Measurements from ENCODE around the gene AHCY.
"Not testable (repeated sequence)": the region's sequence is repeated elsewhere in the genome, so short reads cannot be mapped to it uniquely, and the experiment has no call there.

AHCY gene

DNA sequence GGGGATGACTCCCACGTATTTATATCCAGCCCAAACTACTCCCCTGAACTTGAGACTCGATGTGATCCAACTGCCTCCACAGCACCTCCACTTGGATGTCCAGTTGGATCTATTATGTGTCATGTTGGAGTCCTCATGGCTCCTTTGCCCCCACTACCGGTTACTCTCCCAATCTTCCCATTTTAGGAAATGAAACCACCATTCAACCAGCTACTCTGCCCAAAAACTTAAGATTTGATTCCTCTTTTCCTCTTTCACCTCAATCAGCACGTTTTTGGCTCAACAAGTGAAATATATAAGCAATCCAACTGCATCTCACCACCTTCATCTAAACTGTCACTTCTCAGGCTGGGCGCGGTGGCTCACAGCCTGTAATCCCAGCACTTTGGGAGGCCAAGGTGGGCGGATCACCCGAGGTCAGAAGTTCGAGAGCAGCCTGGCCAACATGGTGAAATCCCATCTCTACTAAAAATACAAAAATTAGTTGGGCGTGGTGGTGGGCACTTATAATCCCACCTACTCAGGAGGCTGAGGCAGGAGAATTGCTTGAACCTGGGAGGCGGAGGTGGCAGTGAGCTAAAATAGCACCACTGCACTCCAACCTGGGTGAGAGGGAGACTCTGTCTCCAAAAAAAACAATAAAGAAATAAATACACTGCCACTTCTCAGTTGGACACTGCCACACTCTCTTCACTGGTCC is 3.4 kb downstream of the AHCY start:
- DNase-seq (ENCODE audit: low read depth in 2 of 2, low spot score in 1 of 2), result no peak

DNA sequence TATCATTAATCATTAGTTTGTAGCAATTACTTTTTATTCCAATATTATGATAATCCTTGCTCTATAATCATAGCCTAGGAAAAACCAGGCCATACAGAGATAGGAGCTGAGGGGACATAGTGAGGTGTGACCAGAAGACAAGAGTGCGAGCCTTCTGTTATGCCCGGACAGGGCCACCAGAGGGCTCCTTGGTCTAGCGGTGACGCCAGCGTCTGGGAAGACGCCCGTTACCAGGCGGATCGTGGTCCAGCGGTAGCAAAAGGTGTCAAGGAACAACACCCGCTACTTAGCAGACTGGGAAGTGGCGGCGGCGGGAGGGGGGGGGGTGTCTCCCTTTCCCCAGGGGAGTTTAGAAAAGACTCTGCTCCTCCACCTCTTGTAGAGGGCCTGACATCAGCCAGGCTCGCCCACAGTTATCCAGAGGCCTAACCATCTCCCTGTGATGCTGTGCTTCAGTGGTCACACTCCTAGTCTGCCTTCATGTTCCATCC is 4.8 kb downstream of the AHCY start:
- not testable (repeated sequence) for DNase-seq (ENCODE audit: low read depth in 2 of 2, low spot score in 1 of 2)

DNA sequence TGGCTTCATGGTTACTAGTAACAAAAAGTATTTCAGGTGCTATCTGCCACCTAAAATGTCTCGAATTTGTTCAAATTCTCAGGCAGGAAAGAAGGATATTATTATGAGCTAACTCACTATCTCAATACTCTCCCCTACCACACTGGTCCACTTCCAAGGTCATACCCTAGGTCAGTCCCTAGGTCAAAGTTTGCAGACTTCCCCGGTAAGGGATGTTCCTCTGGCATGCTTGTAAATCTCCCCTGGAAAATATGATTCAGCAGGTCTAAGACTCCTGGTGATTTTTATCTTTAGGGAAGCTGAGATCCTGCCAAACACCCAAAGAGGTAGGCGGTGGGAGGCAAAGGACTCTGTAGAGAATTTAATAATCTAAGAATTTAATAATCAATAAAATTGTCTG is 6.7 kb downstream of the AHCY start:
- DNase-seq (ENCODE audit: low read depth in 2 of 2, low spot score in 1 of 2), result no peak

DNA sequence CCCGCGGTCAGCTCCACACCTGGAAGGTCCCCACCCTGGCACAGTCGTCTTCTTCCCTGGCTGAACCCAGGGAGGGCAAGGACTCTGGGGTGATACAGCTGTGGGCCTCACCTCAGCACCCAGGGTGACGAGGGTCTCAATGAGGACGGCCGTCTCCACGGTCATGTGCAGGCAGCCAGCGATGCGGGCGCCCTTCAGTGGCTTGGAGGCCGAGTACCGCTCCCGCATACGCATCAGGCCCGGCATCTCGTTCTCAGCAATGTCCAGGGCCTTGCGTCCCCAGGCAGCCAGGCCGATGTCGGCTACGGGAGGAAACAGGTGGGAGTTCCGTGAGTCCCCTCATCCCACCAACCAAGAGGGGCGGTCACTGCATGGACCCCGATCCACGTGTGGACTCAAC is 7.9 kb downstream of the AHCY start:
- no peak for DNase-seq (ENCODE audit: low read depth in 2 of 2, low spot score in 1 of 2)

DNA sequence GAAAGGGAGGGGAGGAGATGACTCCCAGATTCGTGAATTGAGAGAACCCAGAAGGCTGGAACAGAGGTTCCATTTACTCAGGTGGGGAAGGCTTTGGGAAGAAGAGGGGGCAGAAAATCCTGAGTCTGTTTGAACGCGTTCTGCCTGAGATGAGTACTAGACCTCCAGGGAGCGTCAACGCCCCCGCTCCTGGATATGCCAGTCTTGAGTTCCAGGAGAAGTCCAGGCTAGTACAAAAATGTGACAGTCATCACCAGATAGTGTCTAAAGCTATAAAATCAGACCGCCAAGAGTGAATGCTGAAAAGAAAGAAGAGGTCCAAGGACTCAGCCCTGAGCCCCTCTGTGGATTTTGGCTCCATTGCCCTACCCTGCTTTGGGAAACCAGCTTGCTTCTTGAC is 8.6 kb downstream of the AHCY start:
- no peak for DNase-seq (ENCODE audit: low read depth in 2 of 2, low spot score in 1 of 2)

DNA sequence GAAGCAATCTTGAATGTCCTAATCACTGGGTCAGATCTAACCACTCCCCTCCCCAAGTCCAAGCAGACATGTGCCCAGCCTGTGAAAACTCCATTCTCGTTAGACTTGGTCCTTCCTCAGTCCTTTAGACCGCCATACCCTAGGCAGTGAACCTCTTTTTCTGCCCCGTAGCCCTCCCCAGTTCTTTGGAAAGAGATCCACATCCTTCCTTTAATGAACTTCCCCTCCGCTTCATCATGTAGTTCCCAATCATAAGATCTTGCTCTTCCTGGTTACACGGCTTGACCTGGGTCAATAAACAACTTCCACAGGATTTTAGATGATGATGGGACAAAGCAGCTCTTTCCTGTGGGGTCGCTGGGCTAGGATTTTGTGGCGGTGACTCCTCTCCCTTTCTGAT is 9.6 kb downstream of the AHCY start:
- DNase-seq (ENCODE audit: low read depth in 2 of 2, low spot score in 1 of 2), result no peak

DNA sequence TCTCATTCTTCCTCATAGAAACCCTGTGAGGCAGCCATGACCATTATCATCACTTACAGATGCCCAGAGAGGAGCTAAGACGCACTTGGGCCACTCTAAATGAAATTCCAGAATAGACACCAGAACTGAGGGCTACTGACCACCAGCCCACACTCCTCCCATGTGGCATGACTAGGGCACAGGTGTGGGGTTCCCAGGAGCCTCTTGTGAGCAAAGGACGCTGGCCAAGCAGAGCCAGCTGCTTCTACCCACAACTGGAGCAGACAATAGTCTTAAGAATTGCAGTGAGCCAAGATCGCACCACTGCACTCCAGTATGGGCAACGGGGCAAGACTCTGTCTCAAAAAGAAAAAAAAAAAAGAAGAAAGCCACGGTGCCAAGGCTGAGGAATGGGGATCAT is 10.0 kb downstream of the AHCY start:
- no peak for DNase-seq (ENCODE audit: low read depth in 2 of 2, low spot score in 1 of 2)

DNA sequence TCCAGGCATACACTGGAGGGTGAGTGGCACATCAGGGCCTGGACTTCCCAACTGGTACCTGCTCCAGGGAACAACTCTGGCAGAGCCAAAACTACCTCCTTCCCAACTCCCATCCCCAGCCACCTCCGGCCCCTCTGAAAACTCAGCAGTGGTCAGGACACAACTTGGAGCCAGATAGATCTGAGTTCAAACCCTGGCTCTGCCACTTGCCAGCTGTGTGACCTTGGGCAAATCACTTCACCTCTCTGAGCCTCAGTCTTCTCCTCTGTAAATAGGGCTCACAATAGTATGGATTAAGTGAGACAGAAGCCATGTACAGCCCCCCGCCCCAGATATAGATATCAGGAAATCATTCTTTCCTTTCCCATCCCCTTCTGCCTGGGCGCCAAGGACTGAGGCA is 10.7 kb downstream of the AHCY start:
- DNase-seq (ENCODE audit: low read depth in 2 of 2, low spot score in 1 of 2), result no peak

DNA sequence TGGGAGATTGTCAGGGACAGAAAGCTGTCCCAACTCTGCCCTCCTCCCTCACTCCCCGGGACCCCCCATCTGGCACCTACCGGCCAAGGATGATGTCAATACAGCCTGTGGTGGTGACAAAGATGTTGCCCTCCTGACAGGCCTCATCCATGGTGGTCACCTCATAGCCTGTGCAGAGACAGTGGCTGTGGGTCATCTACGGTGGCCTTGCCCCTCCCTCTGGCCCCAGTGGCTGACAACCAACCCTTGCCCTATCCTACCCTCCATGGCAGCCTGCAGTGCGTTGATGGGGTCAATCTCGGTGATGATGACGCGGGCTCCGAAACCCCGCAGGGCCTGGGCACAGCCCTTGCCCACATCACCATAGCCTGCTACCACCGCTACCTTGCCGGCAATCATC is 12.7 kb downstream of the AHCY start:
- DNase-seq (ENCODE audit: low read depth in 2 of 2, low spot score in 1 of 2), result no peak

DNA sequence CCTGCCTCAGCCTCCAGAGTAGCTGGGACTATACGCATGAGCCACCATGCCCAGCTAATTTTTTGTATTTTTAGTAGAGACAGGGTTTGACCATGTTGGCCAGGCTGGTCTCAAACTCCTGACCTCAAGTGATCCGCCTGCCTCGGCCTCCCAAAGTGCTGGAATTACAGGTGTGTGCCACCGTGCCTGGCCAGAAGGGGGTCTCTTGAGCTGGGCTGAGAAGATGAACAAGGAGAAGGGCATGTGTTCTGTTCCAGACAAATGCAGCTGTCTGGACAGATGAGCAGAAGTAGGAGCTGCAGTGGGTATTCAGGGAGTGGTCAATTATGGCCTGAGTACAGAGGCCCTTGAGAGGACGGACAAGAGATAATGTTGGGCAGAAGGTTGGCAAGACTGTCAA is 15.7 kb downstream of the AHCY start:
- not testable (repeated sequence) for DNase-seq (ENCODE audit: low read depth in 2 of 2, low spot score in 1 of 2)

DNA sequence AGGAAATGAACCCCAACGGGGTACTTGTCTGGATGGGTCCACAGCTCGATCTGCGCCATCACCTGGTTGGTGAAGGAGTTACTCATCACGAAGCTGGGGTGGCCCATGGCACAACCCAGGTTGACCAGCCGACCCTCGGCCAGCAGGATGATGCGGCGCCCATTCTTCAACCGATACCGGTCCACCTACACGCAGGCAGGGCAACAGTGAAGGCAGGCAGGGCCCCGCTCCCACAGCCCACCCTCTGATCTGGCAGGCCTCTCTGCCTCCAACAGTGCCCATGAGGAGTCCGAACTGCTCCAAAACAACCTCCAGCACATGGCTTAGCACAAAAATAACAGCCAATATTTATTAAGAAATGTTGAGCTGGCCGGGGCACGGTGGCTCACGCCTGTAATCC is 17.7 kb downstream of the AHCY start:
- DNase-seq (ENCODE audit: low read depth in 2 of 2, low spot score in 1 of 2), result no peak

DNA sequence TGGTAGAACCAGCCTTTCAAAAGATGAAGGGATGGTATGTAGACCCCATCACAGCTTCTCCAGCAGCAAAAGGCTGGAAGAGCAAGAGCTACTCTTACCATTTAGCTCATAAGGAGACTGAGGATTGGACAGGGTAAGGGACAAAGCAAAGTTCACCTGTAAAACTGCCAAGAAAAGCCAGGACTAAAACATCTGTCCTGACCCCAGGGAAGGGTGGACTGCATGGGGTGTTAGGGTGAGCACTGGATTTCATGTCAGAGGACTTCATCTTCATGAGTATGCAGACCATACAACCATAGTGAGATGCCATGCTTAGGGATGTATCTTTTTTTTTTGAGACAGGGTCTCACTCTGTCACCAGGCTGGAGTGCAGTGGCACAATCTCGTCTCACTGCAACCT is 19.3 kb downstream of the AHCY start:
- no peak for DNase-seq (ENCODE audit: low read depth in 2 of 2, low spot score in 1 of 2)

DNA sequence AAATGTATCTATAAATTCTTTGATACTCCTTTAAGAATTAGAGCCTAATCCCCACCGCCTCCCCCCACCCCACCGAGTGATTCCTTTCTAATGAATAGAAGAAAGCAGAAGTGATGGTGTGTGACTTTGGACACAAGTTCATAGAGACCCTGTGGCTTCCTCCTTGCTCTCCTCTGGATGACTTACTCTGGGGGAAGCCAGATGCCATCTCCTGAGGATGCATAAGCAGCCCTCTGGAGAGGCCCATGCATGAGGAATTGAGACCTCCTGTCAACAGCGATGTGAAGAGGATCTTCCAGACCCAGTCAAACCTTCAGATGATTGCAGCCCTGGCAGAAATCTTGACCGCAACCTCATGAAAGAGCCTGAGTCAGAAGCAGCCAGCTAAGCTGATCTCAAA is 21.1 kb downstream of the AHCY start:
- no peak for DNase-seq (ENCODE audit: low read depth in 2 of 2, low spot score in 1 of 2)

DNA sequence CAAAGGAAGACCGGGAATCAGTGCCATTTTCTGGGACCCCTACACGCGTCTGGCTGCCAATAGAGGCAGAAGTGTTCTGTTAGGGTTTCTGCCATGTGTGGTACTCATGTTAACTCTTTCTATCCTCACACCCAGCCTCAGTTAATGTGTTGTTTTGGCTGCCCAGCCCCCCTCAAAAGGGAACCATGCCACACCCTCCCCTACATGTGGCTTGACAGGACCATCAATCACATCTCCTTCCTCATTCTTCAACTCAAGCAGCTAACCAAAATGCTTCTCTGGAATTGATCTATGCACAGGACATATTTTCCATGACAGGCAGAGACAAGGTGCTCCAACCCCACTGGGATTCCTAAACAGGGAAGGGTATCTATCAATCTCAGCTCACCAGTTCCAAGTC is 22.0 kb downstream of the AHCY start:
- DNase-seq (ENCODE audit: low read depth in 2 of 2, low spot score in 1 of 2), result no peak

DNA sequence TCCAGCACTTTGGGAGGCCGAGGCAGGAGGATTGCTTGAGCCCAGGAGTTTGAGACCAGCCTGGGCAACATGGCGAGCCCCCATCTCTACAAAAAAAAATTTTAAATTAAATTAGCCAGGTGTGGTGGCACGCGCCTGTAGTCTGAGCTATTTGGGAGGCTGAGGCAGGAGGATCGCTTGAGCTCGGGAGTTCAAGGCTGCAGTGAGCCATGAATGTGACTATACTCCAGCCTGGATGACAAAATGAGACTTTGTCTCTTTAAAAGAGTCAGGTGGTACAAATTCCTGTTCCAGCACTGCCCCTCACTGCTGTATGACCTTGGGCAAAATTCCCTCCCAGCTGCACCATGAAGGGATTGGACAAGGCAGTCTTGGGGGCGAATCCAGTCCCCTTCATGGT is 28.5 kb downstream of the AHCY start:
- no peak for DNase-seq (ENCODE audit: low read depth in 2 of 2, low spot score in 1 of 2)

DNA sequence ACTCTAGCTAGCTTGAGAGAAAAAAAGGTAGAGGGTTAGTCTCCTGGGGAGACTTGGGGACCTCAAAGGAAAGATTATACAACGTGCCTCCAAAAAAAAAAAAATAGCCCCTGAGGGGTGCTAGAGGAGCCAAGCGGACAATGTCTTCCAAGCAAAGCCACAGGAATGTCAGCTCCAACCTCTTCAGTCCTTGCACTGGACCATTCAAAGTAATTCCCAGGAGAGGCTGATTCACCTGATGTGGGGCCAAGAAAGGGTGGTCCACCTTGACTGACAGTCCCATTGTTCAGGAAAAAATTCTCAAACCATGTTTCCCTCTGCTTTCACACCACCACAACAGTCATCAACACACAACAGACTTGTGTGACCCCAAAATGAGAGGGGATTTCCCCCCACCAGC is 31.2 kb downstream of the AHCY start:
- no peak for DNase-seq (ENCODE audit: low read depth in 2 of 2, low spot score in 1 of 2)

DNA sequence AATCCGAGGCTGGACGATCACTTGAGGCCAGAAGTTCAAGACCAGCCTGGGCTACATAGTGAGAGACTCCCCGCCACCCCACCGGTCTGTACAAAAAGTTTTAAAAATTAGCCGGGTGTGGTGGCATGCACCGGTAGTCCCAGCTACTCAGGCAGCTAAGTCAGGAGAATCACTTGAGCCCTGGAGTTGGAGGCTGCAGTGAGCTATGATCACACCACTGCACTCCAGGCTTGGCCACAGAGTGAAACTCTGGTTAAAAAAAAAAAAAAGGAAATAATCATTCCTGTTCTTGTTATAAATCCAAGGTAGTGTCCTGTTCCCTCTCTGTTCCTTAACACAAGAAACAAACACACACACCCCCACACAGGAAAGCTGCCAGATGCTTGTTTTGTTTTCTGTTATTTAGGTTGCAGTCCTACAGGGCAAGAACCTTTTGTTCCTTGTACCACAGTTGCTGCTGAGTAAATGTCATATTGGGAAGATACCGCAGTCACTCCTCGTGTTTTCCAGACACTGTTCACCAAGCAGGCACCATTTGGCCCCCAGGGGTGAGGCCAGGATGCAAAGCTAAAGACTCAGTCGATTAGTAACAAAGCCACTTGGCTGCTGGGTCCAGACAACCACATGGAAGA is 33.0 kb downstream of the AHCY start:
- no peak for DNase-seq (ENCODE audit: low read depth in 2 of 2, low spot score in 1 of 2)

DNA sequence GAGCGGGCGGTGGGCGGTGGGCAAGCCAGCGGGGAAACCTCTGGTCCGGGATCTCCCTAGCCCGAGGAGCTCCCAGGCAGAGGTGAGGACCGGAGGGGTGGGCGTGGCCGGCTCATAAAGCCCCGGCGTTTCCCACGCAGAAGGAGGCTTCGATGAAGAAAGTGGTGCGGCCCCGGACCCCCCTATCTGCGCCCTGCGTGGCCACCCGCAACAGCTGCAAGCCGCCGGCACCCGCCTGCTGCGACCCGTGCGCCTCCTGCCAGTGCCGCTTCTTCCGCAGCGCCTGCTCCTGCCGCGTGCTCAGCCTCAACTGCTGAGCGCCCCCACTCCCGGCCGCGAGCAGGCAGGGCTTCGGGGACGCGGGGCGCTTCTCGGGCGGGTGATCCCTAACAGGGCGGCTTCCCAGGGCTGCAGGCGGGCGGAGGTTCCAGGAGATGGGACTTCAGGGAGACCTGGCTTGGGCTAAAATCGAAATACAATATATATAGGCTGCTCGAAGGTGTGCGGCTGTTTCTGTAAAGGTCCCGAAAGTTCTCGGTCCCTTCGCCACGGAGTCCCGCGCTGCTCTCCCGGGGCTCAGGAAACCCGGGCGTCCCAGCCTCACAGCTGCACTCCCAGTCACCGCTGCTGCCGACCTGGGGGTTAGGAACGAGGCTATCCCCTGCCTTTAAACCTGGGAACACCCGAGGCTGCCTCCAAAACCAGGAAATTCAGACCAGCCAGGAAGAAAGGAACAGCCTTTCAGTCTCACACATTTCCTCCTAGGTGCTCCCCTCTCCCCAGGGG is 34.1 kb downstream of the AHCY start:
- no peak for DNase-seq (ENCODE audit: low read depth in 2 of 2, low spot score in 1 of 2)

DNA sequence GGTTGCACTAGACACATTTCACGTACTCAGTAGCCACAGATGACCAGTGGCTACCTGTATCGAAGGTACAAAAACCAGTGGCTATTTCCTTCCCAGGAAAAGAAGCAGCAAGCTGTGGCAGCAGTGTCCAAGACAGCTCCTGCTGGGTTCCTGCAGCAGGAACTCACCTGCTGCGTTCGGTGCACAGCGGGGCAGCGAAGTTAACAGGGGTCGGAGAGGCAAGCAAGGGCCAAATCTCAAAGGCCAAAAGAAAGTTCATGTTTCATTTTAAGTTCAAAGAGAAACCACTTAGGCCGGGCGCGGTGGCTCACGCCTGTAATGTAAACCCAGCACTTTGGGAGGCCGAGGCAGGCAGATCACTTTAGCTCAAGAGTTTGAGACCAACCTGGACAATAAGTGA is 35.0 kb downstream of the AHCY start:
- DNase-seq (ENCODE audit: low read depth in 2 of 2, low spot score in 1 of 2), result no peak

DNA sequence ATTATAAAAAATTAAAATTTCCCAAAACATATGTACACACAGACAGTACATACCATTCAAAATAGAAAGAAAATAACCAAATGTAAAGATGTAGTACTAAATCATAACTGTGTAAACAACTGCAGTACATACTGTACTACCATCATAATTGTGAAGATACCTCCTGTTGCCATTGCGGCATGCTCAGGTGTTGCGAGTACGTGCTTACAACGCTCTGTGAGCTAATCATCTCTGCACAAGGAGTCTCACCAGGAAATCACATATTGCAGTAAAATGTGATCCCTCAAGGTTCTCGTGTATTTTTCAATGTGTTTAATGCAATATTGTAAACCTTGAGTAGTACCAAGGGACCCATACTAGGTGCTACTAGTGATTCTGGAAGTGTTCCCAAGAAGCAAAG is 39.0 kb downstream of the AHCY start:
- no peak for DNase-seq (ENCODE audit: low read depth in 2 of 2, low spot score in 1 of 2)

DNA sequence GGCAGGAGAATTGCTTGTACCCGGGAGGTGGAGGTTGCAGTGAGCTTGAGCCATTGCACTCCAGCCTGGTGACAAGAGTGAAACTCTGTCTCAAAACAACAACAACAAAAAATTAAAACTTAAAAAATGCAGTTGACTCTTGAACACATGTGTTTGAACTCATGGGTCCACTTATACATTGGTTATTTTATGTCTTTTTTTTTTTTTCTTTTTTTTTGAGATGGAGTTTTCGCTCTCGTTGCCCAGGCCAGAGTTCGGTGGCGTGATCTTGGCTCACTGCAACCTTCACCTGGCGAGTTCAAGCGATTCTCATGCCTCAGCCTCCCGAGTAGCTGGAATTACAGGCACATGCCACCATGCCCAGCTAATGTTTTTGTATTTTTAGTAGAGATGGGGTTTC is 39.7 kb downstream of the AHCY start:
- not testable (repeated sequence) for DNase-seq (ENCODE audit: low read depth in 2 of 2, low spot score in 1 of 2)
